ENCODE results near the gene SNX5. TPM values are rescaled to one million over a fixed set of nuclear protein-coding genes. Genes with fewer than 3 reads are reported as not detected.

The SNX5 gene
- total RNA-seq, 1 experiment from 2014 or later: 159 TPM

- Histone ChIP-seq H3K9me2 (ENCODE audit: insufficient read depth) (no peaks in the 10 kb centered on the region), H2AFZ (ENCODE audit: low read depth, low read length, poor library complexity, severe bottlenecking) (no peak overlapping the region), H3K4me3 (replicated peaks in 1 of 2; ENCODE audit: low read depth in 1 of 2, low read length in 2 of 2) (no peak overlapping the region), H3K9ac (ENCODE audit: low read length) (no peak overlapping the region), H4K20me1 (ENCODE audit: insufficient read depth) (no peaks in the 10 kb centered on the region), H3K4me1 (ENCODE audit: control insufficient read depth in 1 of 2, insufficient read depth in 2 of 2, low read length in 2 of 2) (no peaks in the 10 kb centered on the region), H3K27ac (ENCODE audit: low read depth, low read length) (no peak overlapping the region), H3K36me3 (ENCODE audit: control insufficient read depth in 1 of 2, insufficient read depth in 2 of 2, low read length in 2 of 2) (no peaks in the 10 kb centered on the region), H3K4me2 (ENCODE audit: low read length) (no peak overlapping the region), H3K27me3 (ENCODE audit: insufficient read depth, low read length) (no peaks in the 10 kb centered on the region), H3K79me2 (ENCODE audit: insufficient read depth, low read length) (no peaks in the 10 kb centered on the region), H3K9me3 (ENCODE audit: control insufficient read depth in 1 of 2, insufficient read depth in 1 of 2, low read depth in 1 of 2, low read length in 2 of 2) (no peaks in the 10 kb centered on the region)
- intact Hi-C loops (cut with micrococcal nuclease): no loop called here
- DNase-seq (ENCODE audit: low read depth, low spot score): no peak
- ChIA-PET RAD21 (ENCODE audit: low non-redundant PET in 1 of 2, low total read pairs in 2 of 2, uncharacterized antibody in 2 of 2, unreplicated experiment in 2 of 2) (no interaction called here), POLR2A (no interaction called here), CTCF (no interaction called here)
- no peak for TF ChIP-seq ATF3 (IDR thresholded peaks at IDR 0.05)
- TF ChIP-seq EZH2 (IDR thresholded peaks at IDR 0.05): no peak
- no peak for TF ChIP-seq POLR2AphosphoS5 (IDR thresholded peaks at IDR 0.05; ENCODE audit: low read depth, low read length)
- TF ChIP-seq SIN3A (IDR thresholded peaks at IDR 0.05; ENCODE audit: low read depth): no peak
- TF ChIP-seq JUND (IDR thresholded peaks at IDR 0.05): no peak
- TF ChIP-seq, protein P1, sequence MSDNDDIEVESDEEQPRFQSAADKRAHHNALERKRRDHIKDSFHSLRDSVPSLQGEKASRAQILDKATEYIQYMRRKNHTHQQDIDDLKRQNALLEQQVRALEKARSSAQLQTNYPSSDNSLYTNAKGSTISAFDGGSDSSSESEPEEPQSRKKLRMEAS (IDR thresholded peaks at IDR 0.05): no peak
- TF ChIP-seq, protein P2, sequence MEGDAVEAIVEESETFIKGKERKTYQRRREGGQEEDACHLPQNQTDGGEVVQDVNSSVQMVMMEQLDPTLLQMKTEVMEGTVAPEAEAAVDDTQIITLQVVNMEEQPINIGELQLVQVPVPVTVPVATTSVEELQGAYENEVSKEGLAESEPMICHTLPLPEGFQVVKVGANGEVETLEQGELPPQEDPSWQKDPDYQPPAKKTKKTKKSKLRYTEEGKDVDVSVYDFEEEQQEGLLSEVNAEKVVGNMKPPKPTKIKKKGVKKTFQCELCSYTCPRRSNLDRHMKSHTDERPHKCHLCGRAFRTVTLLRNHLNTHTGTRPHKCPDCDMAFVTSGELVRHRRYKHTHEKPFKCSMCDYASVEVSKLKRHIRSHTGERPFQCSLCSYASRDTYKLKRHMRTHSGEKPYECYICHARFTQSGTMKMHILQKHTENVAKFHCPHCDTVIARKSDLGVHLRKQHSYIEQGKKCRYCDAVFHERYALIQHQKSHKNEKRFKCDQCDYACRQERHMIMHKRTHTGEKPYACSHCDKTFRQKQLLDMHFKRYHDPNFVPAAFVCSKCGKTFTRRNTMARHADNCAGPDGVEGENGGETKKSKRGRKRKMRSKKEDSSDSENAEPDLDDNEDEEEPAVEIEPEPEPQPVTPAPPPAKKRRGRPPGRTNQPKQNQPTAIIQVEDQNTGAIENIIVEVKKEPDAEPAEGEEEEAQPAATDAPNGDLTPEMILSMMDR (IDR thresholded peaks at IDR 0.05 in 2 of 3, conservative IDR thresholded peaks at IDR 0.05 in 1 of 3; ENCODE audit: borderline replicate concordance in 1 of 3, insufficient read depth in 1 of 3, low read depth in 2 of 3, low read length in 2 of 3): no peak
- no peak for ATAC-seq
- no TSS peak for BruUV-seq (replicated peaks)
These were observed 35.9 kb upstream of the SNX5 start for GRCh38 chr20:18004384-18005031.

- no peaks in the 10 kb centered on the region for H3K36me3 ChIP-seq (ENCODE audit: control insufficient read depth in 1 of 2, insufficient read depth in 2 of 2, low read length in 2 of 2)
- no peak overlapping the region for H3K4me3 ChIP-seq (replicated peaks in 1 of 2; ENCODE audit: low read depth in 1 of 2, low read length in 2 of 2)
- DNase-seq (ENCODE audit: low read depth, low spot score) (no peak), ATAC-seq (no peak)
- no peak overlapping the region for H3K27ac ChIP-seq (ENCODE audit: low read depth, low read length)
- H3K9me2 ChIP-seq (ENCODE audit: insufficient read depth): no peaks in the 10 kb centered on the region
- intact Hi-C loops (cut with micrococcal nuclease): no loop called here
- H2AFZ ChIP-seq (ENCODE audit: low read depth, low read length, poor library complexity, severe bottlenecking): no peak overlapping the region
- no peak overlapping the region for H3K9ac ChIP-seq (ENCODE audit: low read length)
- H3K27me3 ChIP-seq (ENCODE audit: insufficient read depth, low read length): no peaks in the 10 kb centered on the region
- RAD21 ChIA-PET (ENCODE audit: low non-redundant PET in 1 of 2, low total read pairs in 2 of 2, uncharacterized antibody in 2 of 2, unreplicated experiment in 2 of 2): no interaction called here
- H3K4me1 ChIP-seq (ENCODE audit: control insufficient read depth in 1 of 2, insufficient read depth in 2 of 2, low read length in 2 of 2): no peaks in the 10 kb centered on the region
- CTCF ChIA-PET: no interaction called here
- no TSS peak for BruUV-seq (replicated peaks)
- H3K4me2 ChIP-seq (ENCODE audit: low read length): no peak overlapping the region
- no peaks in the 10 kb centered on the region for H3K79me2 ChIP-seq (ENCODE audit: insufficient read depth, low read length)
- H3K9me3 ChIP-seq (ENCODE audit: control insufficient read depth in 1 of 2, insufficient read depth in 1 of 2, low read depth in 1 of 2, low read length in 2 of 2): no peaks in the 10 kb centered on the region
- POLR2A ChIA-PET: no interaction called here
- no peaks in the 10 kb centered on the region for H4K20me1 ChIP-seq (ENCODE audit: insufficient read depth)
- TF ChIP-seq SIN3A (IDR thresholded peaks at IDR 0.05; ENCODE audit: low read depth) (no peak), EZH2phosphoT487 (IDR thresholded peaks at IDR 0.05; ENCODE audit: borderline replicate concordance) (no peak), ATF3 (IDR thresholded peaks at IDR 0.05) (no peak), REST (IDR thresholded peaks at IDR 0.05; ENCODE audit: low read depth) (no peak), EZH2 (IDR thresholded peaks at IDR 0.05) (no peak), FOSL1 (IDR thresholded peaks at IDR 0.05; ENCODE audit: low read depth) (no peak), CEBPB (IDR thresholded peaks at IDR 0.05; ENCODE audit: low read depth) (no peak), POLR2AphosphoS5 (IDR thresholded peaks at IDR 0.05; ENCODE audit: low read depth, low read length) (no peak), YY1 (IDR thresholded peaks at IDR 0.05; ENCODE audit: extremely low read depth, insufficient replicate concordance, low read depth, low read length) (no peak), POLR2A (IDR thresholded peaks at IDR 0.05; ENCODE audit: borderline replicate concordance, extremely low read depth, insufficient read depth, insufficient read length) (no peak)
- TF ChIP-seq, protein P1 (IDR thresholded peaks at IDR 0.05): no peak
These were observed 35.3 kb upstream of the SNX5 start for GRCh38 chr20:18003897-18004296.

Measured in HCT116 (cell line).